ENCODE data around the gene NRXN3. TPM values are rescaled to one million over a fixed set of nuclear protein-coding genes. Genes with fewer than 3 reads are reported as not detected.

The NRXN3 gene
- total and polyA plus RNA-seq, 4 donors, result 0.07 to 1.2 (median 0.23) TPM

DNA sequence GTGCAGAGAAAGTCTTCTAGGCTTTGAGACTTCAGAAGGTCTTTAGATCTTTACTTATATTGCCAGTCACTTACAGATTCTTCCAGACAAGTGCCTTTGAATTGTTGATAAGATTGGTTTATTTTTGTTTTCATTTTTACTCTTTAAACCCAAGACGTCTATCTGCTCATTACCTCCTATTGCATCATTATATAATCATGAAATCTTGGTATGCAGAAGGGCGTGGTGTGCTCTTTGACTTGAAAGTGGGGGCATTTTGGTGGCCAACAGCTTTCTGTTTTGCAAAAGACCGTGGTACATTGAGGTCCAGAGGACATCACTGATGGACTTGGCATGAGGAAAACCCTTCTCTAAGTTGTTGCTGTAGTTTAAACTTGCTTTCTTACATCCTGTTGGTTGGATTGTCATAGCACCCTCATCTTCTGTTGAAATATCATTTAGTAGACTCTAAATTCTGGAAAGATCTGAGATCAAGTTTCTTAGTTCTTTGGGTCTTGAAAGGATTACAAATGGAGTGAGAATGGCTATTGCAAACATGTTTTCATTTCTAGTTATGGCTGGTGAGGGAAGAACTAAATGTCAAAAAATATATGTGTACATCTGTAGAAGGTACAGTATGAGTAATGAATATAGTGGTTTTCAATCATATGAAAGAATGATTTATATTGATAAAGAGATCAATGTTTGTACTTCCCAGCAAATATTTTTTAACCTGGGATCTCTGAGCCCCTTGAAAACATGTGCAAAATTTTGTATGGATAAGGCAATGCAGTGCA is 441.8 kb downstream of the NRXN3 start:
- no peak for DNase-seq (ENCODE audit: low spot score)
- Histone ChIP-seq H3K9me3 (ENCODE audit: control insufficient read depth in 4 of 4, low read length in 3 of 4) (no peaks in the 10 kb centered on the region), H3K36me3 (ENCODE audit: control insufficient read depth in 4 of 4, insufficient read depth in 3 of 4, low read depth in 1 of 4, low read length in 3 of 4) (no peaks in the 10 kb centered on the region), H3K9ac (ENCODE audit: low read depth in 1 of 2, low read length in 2 of 2) (no peak overlapping the region), H3K27ac (ENCODE audit: low read depth in 1 of 2, low read length in 2 of 2) (no peak overlapping the region), H3K4me3 (ENCODE audit: low read depth in 1 of 3, low read length in 3 of 3) (no peak overlapping the region), H3K4me1 (ENCODE audit: control insufficient read depth in 4 of 4, insufficient read depth in 4 of 4, low read length in 3 of 4) (no peaks in the 10 kb centered on the region), H3K27me3 (ENCODE audit: control insufficient read depth in 4 of 4, insufficient read depth in 4 of 4, low read length in 3 of 4) (peaks cover 0 to 3% (median 1%) of the 10 kb centered on the region in 4 donors)
- WGBS, result 57% methylated on average over 3 of the region's 3 CpGs
- TF ChIP-seq NR2F2 (IDR thresholded peaks at IDR 0.05), result no peak
- TF ChIP-seq, protein P1, sequence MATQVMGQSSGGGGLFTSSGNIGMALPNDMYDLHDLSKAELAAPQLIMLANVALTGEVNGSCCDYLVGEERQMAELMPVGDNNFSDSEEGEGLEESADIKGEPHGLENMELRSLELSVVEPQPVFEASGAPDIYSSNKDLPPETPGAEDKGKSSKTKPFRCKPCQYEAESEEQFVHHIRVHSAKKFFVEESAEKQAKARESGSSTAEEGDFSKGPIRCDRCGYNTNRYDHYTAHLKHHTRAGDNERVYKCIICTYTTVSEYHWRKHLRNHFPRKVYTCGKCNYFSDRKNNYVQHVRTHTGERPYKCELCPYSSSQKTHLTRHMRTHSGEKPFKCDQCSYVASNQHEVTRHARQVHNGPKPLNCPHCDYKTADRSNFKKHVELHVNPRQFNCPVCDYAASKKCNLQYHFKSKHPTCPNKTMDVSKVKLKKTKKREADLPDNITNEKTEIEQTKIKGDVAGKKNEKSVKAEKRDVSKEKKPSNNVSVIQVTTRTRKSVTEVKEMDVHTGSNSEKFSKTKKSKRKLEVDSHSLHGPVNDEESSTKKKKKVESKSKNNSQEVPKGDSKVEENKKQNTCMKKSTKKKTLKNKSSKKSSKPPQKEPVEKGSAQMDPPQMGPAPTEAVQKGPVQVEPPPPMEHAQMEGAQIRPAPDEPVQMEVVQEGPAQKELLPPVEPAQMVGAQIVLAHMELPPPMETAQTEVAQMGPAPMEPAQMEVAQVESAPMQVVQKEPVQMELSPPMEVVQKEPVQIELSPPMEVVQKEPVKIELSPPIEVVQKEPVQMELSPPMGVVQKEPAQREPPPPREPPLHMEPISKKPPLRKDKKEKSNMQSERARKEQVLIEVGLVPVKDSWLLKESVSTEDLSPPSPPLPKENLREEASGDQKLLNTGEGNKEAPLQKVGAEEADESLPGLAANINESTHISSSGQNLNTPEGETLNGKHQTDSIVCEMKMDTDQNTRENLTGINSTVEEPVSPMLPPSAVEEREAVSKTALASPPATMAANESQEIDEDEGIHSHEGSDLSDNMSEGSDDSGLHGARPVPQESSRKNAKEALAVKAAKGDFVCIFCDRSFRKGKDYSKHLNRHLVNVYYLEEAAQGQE (IDR thresholded peaks at IDR 0.05), result no peak
- no peak for TF ChIP-seq HNF4G (IDR thresholded peaks at IDR 0.05)
- TF ChIP-seq, protein P2, sequence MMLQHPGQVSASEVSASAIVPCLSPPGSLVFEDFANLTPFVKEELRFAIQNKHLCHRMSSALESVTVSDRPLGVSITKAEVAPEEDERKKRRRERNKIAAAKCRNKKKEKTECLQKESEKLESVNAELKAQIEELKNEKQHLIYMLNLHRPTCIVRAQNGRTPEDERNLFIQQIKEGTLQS (IDR thresholded peaks at IDR 0.05), result no peak
- TF ChIP-seq YY1 (IDR thresholded peaks at IDR 0.05), result no peak
- TF ChIP-seq, protein P3, sequence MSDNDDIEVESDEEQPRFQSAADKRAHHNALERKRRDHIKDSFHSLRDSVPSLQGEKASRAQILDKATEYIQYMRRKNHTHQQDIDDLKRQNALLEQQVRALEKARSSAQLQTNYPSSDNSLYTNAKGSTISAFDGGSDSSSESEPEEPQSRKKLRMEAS (IDR thresholded peaks at IDR 0.05), result no peak
- no peak for TF ChIP-seq GABPA (IDR thresholded peaks at IDR 0.05 in 1 of 2, conservative IDR thresholded peaks at IDR 0.05 in 1 of 2)
- TF ChIP-seq FOXA1 (IDR thresholded peaks at IDR 0.05), result no peak
- TF ChIP-seq SP1 (IDR thresholded peaks at IDR 0.05), result no peak
- TF ChIP-seq, protein P4, sequence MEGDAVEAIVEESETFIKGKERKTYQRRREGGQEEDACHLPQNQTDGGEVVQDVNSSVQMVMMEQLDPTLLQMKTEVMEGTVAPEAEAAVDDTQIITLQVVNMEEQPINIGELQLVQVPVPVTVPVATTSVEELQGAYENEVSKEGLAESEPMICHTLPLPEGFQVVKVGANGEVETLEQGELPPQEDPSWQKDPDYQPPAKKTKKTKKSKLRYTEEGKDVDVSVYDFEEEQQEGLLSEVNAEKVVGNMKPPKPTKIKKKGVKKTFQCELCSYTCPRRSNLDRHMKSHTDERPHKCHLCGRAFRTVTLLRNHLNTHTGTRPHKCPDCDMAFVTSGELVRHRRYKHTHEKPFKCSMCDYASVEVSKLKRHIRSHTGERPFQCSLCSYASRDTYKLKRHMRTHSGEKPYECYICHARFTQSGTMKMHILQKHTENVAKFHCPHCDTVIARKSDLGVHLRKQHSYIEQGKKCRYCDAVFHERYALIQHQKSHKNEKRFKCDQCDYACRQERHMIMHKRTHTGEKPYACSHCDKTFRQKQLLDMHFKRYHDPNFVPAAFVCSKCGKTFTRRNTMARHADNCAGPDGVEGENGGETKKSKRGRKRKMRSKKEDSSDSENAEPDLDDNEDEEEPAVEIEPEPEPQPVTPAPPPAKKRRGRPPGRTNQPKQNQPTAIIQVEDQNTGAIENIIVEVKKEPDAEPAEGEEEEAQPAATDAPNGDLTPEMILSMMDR (IDR thresholded peaks at IDR 0.05; ENCODE audit: low read depth, low read length, missing input control), result no peak
- TF ChIP-seq HNF4A (conservative IDR thresholded peaks at IDR 0.05), result no peak

DNA sequence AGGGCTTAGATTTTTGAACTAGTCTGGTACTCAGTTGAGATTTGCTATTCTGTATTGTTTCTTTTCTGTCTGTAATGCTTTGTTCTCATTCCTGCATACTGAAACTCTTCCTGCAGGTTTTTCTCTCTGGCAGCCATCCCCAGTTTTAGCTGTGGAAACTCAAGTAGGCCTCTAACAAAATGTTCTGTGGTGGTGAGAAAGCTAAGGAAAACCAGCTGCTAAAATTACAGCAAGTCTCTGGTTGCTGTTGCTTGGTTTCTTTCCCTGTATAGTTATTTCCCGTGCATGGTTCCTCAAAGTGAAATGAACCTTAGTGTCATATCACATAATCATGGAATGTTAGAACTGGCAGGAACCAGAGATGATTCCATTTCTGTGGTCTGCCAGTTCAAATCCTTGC is 442.5 kb downstream of the NRXN3 start:
- WGBS, result 85% methylated on average over 1 of the region's 1 CpG
- TF ChIP-seq, protein P1 (IDR thresholded peaks at IDR 0.05), result no peak
- TF ChIP-seq, protein P5, sequence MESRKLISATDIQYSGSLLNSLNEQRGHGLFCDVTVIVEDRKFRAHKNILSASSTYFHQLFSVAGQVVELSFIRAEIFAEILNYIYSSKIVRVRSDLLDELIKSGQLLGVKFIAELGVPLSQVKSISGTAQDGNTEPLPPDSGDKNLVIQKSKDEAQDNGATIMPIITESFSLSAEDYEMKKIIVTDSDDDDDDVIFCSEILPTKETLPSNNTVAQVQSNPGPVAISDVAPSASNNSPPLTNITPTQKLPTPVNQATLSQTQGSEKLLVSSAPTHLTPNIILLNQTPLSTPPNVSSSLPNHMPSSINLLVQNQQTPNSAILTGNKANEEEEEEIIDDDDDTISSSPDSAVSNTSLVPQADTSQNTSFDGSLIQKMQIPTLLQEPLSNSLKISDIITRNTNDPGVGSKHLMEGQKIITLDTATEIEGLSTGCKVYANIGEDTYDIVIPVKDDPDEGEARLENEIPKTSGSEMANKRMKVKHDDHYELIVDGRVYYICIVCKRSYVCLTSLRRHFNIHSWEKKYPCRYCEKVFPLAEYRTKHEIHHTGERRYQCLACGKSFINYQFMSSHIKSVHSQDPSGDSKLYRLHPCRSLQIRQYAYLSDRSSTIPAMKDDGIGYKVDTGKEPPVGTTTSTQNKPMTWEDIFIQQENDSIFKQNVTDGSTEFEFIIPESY (IDR thresholded peaks at IDR 0.05), result no peak
- TF ChIP-seq FOXA2 (IDR thresholded peaks at IDR 0.05), result no peak
- TF ChIP-seq, protein P2 (IDR thresholded peaks at IDR 0.05), result no peak
- TF ChIP-seq HNF4A (conservative IDR thresholded peaks at IDR 0.05), result no peak
- TF ChIP-seq FOXA1 (IDR thresholded peaks at IDR 0.05), result no peak
- TF ChIP-seq GABPA (IDR thresholded peaks at IDR 0.05 in 1 of 2, conservative IDR thresholded peaks at IDR 0.05 in 1 of 2), result no peak
- TF ChIP-seq RXRA (IDR thresholded peaks at IDR 0.05), result no peak
- no peak for TF ChIP-seq RAD21 (IDR thresholded peaks at IDR 0.05)
- TF ChIP-seq TAF1 (conservative IDR thresholded peaks at IDR 0.05), result no peak
- TF ChIP-seq NR2F2 (IDR thresholded peaks at IDR 0.05), result no peak
- TF ChIP-seq HNF4G (IDR thresholded peaks at IDR 0.05), result no peak
- TF ChIP-seq JUND (IDR thresholded peaks at IDR 0.05), result no peak
- TF ChIP-seq EGR1 (IDR thresholded peaks at IDR 0.05; ENCODE audit: low read depth in 2 of 2), result no peak
- no peak for TF ChIP-seq SP1 (IDR thresholded peaks at IDR 0.05)
- TF ChIP-seq YY1 (IDR thresholded peaks at IDR 0.05), result no peak

More for the DNA sequence above, 442.5 kb downstream of the NRXN3 start:
- H3K4me1 ChIP-seq (ENCODE audit: control insufficient read depth in 4 of 4, insufficient read depth in 4 of 4, low read length in 3 of 4), result no peaks in the 10 kb centered on the region
- no peak for DNase-seq (ENCODE audit: low spot score)
- no peak overlapping the region for H3K4me3 ChIP-seq (ENCODE audit: low read depth in 1 of 3, low read length in 3 of 3)
- H3K36me3 ChIP-seq (ENCODE audit: control insufficient read depth in 4 of 4, insufficient read depth in 3 of 4, low read depth in 1 of 4, low read length in 3 of 4), result no peaks in the 10 kb centered on the region
- H3K9me3 ChIP-seq (ENCODE audit: control insufficient read depth in 4 of 4, low read length in 3 of 4), result no peaks in the 10 kb centered on the region
- H3K27me3 ChIP-seq (ENCODE audit: control insufficient read depth in 4 of 4, insufficient read depth in 4 of 4, low read length in 3 of 4), result peaks cover 0 to 3% (median under 1%) of the 10 kb centered on the region in 4 donors
- no peak overlapping the region for H3K27ac ChIP-seq (ENCODE audit: low read depth in 1 of 2, low read length in 2 of 2)
- no peak overlapping the region for H3K9ac ChIP-seq (ENCODE audit: low read depth in 1 of 2, low read length in 2 of 2)
